Colonic mucosa (tissue), 4 donors: ENCODE measurements around the gene HOXB3. TPM values are rescaled to one million over a fixed set of nuclear protein-coding genes. Genes with fewer than 3 reads are reported as not detected.

Experiments
- DNase-seq: peaks from one replicate; pipeline ENCODE4 v3.0.0-alpha.2; 2020
- H3K27ac ChIP-seq: fragments of 200-600 bp; one replicate; pipeline ENCODE4 v1.8.0; 2021
- H3K27me3 ChIP-seq: fragments of 200-600 bp; one replicate; pipeline ENCODE4 v1.8.0; 2021
- H3K36me3 ChIP-seq: fragments of 200-600 bp; one replicate; pipeline ENCODE4 v1.8.0; 2021
- H3K4me1 ChIP-seq: fragments of 200-600 bp; one replicate; pipeline ENCODE4 v1.8.0; 2021; ENCODE audit warnings: mild to moderate bottlenecking
- H3K4me3 ChIP-seq: fragments of 200-600 bp; one replicate; pipeline ENCODE4 v1.8.0; 2021
- H3K9ac ChIP-seq, 2 donors: one replicate each; pipeline ENCODE4 v1.7.0; 2013; ENCODE audit warnings: control low read depth in 2 of 2, low read depth in 2 of 2, low read length in 2 of 2
- H3K9me3 ChIP-seq: fragments of 200-600 bp; one replicate; pipeline ENCODE4 v1.8.0; 2021
- CTCF ChIP-seq: fragments of 200-600 bp; IDR thresholded peaks from one replicate; pipeline ENCODE4 v1.8.0; 2022; ENCODE audit warnings: antibody characterized with exemption, mild to moderate bottlenecking
- intact Hi-C: fragments of 100-400 bp; cut with DNase I; formaldehyde crosslinking; loops from one replicate; pipeline ENCODE4 v1.14.1; 2022
- total RNA-seq, 2 donors: library from RNA; stranded (reverse); fragmentation: NEBNext Ultra II Directional in 1 of 2; extraction: Animal tissue kit (Norgen Biotek cat#: 25700) in 1 of 2; gene quantifications; one replicate each; pipeline ENCODE4 v1.2.1, GENCODE V29; 2021
- donor health status: healthy.
- donor health status: DM: no; HTN: no; CAD: no.
- donor health status: DM: no; HTN: no; CAD: no.

HOXB3 gene
- total RNA-seq, 2 donors from 2014 or later: 17.4 to 31.8 TPM

GRCh38 chr17:48526608-48527546, 63.2 kb downstream of the HOXB3 start:
- H3K9ac ChIP-seq: no peak overlapping the region

GRCh38 chr17:48523010-48523409, 67.0 kb downstream of the HOXB3 start:
- Histone ChIP-seq H3K36me3 (no peaks in the 10 kb centered on the region), H3K9me3 (no peaks in the 10 kb centered on the region), H3K4me1 (no peaks in the 10 kb centered on the region), H3K27me3 (peaks cover 2% of the 10 kb centered on the region), H3K9ac (no peak overlapping the region), H3K27ac (no peak overlapping the region), H3K4me3 (no peak overlapping the region)
- no peak for DNase-seq
- intact Hi-C loops: no loop called here
- TF ChIP-seq CTCF: no peak

More at GRCh38 chr17:48526608-48527546, 63.2 kb downstream of the HOXB3 start:
- intact Hi-C loops: no loop called here
- no peak for TF ChIP-seq CTCF
- no peaks in the 10 kb centered on the region for H3K9me3 ChIP-seq
- no peak for DNase-seq
- H3K27ac ChIP-seq: no peak overlapping the region
- H3K4me1 ChIP-seq: no peaks in the 10 kb centered on the region
- peaks cover 2% of the 10 kb centered on the region for H3K27me3 ChIP-seq
- H3K4me3 ChIP-seq: no peak overlapping the region
- no peaks in the 10 kb centered on the region for H3K36me3 ChIP-seq

- H3K4me3 ChIP-seq: no peak overlapping the region
- intact Hi-C loops: no loop called here
- no peaks in the 10 kb centered on the region for H3K9me3 ChIP-seq
- H3K4me1 ChIP-seq: no peaks in the 10 kb centered on the region
- H3K9ac ChIP-seq: no peak overlapping the region
- no peaks in the 10 kb centered on the region for H3K36me3 ChIP-seq
- no peak for TF ChIP-seq CTCF
- peaks cover 2% of the 10 kb centered on the region for H3K27me3 ChIP-seq
- DNase-seq: no peak
- no peak overlapping the region for H3K27ac ChIP-seq
These were observed 67.9 kb downstream of the HOXB3 start for GRCh38 chr17:48522031-48522653.

- H3K36me3 ChIP-seq: no peaks in the 10 kb centered on the region
- H3K4me1 ChIP-seq: no peaks in the 10 kb centered on the region
- no peak for DNase-seq
- H3K4me3 ChIP-seq: no peak overlapping the region
- H3K27ac ChIP-seq: no peak overlapping the region
- intact Hi-C loops: no loop called here
- H3K9me3 ChIP-seq: no peaks in the 10 kb centered on the region
- H3K27me3 ChIP-seq: no peaks in the 10 kb centered on the region
- no peak overlapping the region for H3K9ac ChIP-seq
- TF ChIP-seq CTCF: no peak
These were observed 69.4 kb downstream of the HOXB3 start for GRCh38 chr17:48520631-48521079.

GRCh38 chr17:48519427-48519826, 70.6 kb downstream of the HOXB3 start:
- Histone ChIP-seq H3K27me3 (no peaks in the 10 kb centered on the region), H3K27ac (no peak overlapping the region), H3K4me3 (no peak overlapping the region), H3K36me3 (no peaks in the 10 kb centered on the region), H3K9ac (no peak overlapping the region), H3K4me1 (no peaks in the 10 kb centered on the region), H3K9me3 (no peaks in the 10 kb centered on the region)
- no peak for DNase-seq
- intact Hi-C loops: no loop called here
- TF ChIP-seq CTCF: no peak
